HG03558 (cell line): ENCODE results near the gene MRGPRF.
"Not testable (repeated sequence)": the region's sequence is repeated elsewhere in the genome, so short reads cannot be mapped to it uniquely, and the experiment has no call there.

Experiments used
- ATAC-seq: cut with Tn5 transposase; IDR thresholded peaks from one replicate; pipeline ENCODE4 v1.9.1; 2021; ENCODE audit warnings: moderate number of reproducible peaks; ENCODE audit not compliant: unreplicated experiment; ENCODE audit errors: extremely low read depth

MRGPRF gene

GRCh38 chr11:68992743-68993255 lies 20.2 kb downstream of the MRGPRF start:
- no peak for ATAC-seq

- ATAC-seq = no peak
Measured at GRCh38 chr11:68990995-68991780, 21.9 kb downstream of the MRGPRF start.

GRCh38 chr11:68989936-68990606 lies 23.0 kb downstream of the MRGPRF start:
- ATAC-seq = no peak

- ATAC-seq = no peak
Measured at GRCh38 chr11:68988491-68988890, 24.6 kb downstream of the MRGPRF start.

- ATAC-seq = no peak
Measured at GRCh38 chr11:68987211-68987610, 25.8 kb downstream of the MRGPRF start.

- ATAC-seq = no peak
Measured at GRCh38 chr11:68983801-68984200, 29.2 kb downstream of the MRGPRF start.

GRCh38 chr11:68982134-68982533 lies 30.9 kb downstream of the MRGPRF start:
- no peak for ATAC-seq

GRCh38 chr11:68980776-68981065 lies 32.3 kb downstream of the MRGPRF start, which contains the start of gene MRGPRD:
Gene MRGPRD (minus strand): TSS chr11:68980986. CDS start chr11:68980986, 0 bp downstream.
- ATAC-seq = no peak

- ATAC-seq = no peak
Measured at GRCh38 chr11:68979931-68980775, 32.9 kb downstream of the MRGPRF start.

GRCh38 chr11:68978931-68979594 lies 34.0 kb downstream of the MRGPRF start:
- no peak for ATAC-seq

GRCh38 chr11:68978626-68978930 lies 34.5 kb downstream of the MRGPRF start:
- no peak for ATAC-seq

GRCh38 chr11:68977781-68978625 lies 35.0 kb downstream of the MRGPRF start:
- ATAC-seq = no peak

GRCh38 chr11:68976563-68976962 lies 36.5 kb downstream of the MRGPRF start:
- ATAC-seq = no peak

GRCh38 chr11:68976095-68976494 lies 37.0 kb downstream of the MRGPRF start:
- no peak for ATAC-seq

- no peak for ATAC-seq
Measured at GRCh38 chr11:68974421-68975194, 38.4 kb downstream of the MRGPRF start.

GRCh38 chr11:68973706-68974105 lies 39.3 kb downstream of the MRGPRF start:
- ATAC-seq = not testable (repeated sequence)

- no peak for ATAC-seq
Measured at GRCh38 chr11:68973219-68973618, 39.8 kb downstream of the MRGPRF start.

- ATAC-seq = no peak
Measured at GRCh38 chr11:68970921-68971636, 42.0 kb downstream of the MRGPRF start.
